HG03558 (cell line): Measurements from ENCODE around the gene ERAP2.

ENCODE experiments used
- ATAC-seq: cut with Tn5 transposase; IDR thresholded peaks from one replicate; pipeline ENCODE4 v1.9.1; 2021; ENCODE audit warnings: moderate number of reproducible peaks; ENCODE audit not compliant: unreplicated experiment; ENCODE audit errors: extremely low read depth

Gene ERAP2

GRCh38 chr5:96952118-96952750, 75.9 kb downstream of the ERAP2 start:
- no peak for ATAC-seq

- ATAC-seq: no peak
Observed at GRCh38 chr5:96952974-96953730, 76.9 kb downstream of the ERAP2 start.

GRCh38 chr5:96957254-96958049, 81.2 kb downstream of the ERAP2 start:
- peak; percentile 30 for ATAC-seq

- ATAC-seq: no peak
Observed at GRCh38 chr5:96958977-96959376, 82.7 kb downstream of the ERAP2 start.

- peak; percentile 33 for ATAC-seq
Observed at GRCh38 chr5:96961053-96961452, 84.8 kb downstream of the ERAP2 start.

- no peak for ATAC-seq
Observed at GRCh38 chr5:96962540-96962991, 86.3 kb downstream of the ERAP2 start.

- peak; percentile 34 for ATAC-seq
Observed at GRCh38 chr5:96963267-96963666, 87.0 kb downstream of the ERAP2 start.

- ATAC-seq: no peak
Observed at GRCh38 chr5:96966801-96967200, 90.5 kb downstream of the ERAP2 start.

- no peak for ATAC-seq
Observed at GRCh38 chr5:96967400-96967799, 91.1 kb downstream of the ERAP2 start.

GRCh38 chr5:96968074-96968473, 91.8 kb downstream of the ERAP2 start:
- ATAC-seq: no peak

GRCh38 chr5:96968614-96969013, 92.3 kb downstream of the ERAP2 start:
- no peak for ATAC-seq
